ENCODE data around the gene UXS1.
"Not testable (repeated sequence)": the region's sequence is repeated elsewhere in the genome, so short reads cannot be mapped to it uniquely, and the experiment has no call there.

- not testable (repeated sequence) for TF ChIP-seq TCF7 (CRISPR knock-in tag; IDR thresholded peaks at IDR 0.05; ENCODE audit: low read depth); CTCF (IDR thresholded peaks at IDR 0.05); ZNF423 (CRISPR knock-in tag; IDR thresholded peaks at IDR 0.05); STAT6 (CRISPR knock-in tag; conservative IDR thresholded peaks at IDR 0.05; ENCODE audit: low read depth); E2F1 (CRISPR knock-in tag; IDR thresholded peaks at IDR 0.05); ZBTB43 (CRISPR knock-in tag; IDR thresholded peaks at IDR 0.05); E2F5 (CRISPR knock-in tag; IDR thresholded peaks at IDR 0.05); ARID4B (CRISPR knock-in tag; IDR thresholded peaks at IDR 0.05; ENCODE audit: borderline replicate concordance)
These were observed 41.3 kb upstream of the UXS1 start for GRCh38 chr2:106235392-106235791.

Data from WTC11 (cell line).